Epithelial cell of esophagus (primary cell): ENCODE results near the gene URI1.

ENCODE experiments used
- DNase-seq: peaks from one replicate; pipeline ENCODE4 v3.0.0; 2010; ENCODE audit warnings: low read depth
- H3K4me3 ChIP-seq: 2 replicates; pipeline ENCODE4 v1.5.1; 2011; ENCODE audit warnings: mild to moderate bottlenecking, low read length, control low read depth
- TF ChIP-seq, protein P1 (sequence below): IDR thresholded peaks from 2 replicates; pipeline ENCODE4 v1.5.1; 2011; ENCODE audit warnings: low read depth, mild to moderate bottlenecking, low read length, control low read depth, inconsistent platforms; ENCODE audit not compliant: insufficient read depth; ENCODE audit errors: missing control alignments

URI1 gene

DNA sequence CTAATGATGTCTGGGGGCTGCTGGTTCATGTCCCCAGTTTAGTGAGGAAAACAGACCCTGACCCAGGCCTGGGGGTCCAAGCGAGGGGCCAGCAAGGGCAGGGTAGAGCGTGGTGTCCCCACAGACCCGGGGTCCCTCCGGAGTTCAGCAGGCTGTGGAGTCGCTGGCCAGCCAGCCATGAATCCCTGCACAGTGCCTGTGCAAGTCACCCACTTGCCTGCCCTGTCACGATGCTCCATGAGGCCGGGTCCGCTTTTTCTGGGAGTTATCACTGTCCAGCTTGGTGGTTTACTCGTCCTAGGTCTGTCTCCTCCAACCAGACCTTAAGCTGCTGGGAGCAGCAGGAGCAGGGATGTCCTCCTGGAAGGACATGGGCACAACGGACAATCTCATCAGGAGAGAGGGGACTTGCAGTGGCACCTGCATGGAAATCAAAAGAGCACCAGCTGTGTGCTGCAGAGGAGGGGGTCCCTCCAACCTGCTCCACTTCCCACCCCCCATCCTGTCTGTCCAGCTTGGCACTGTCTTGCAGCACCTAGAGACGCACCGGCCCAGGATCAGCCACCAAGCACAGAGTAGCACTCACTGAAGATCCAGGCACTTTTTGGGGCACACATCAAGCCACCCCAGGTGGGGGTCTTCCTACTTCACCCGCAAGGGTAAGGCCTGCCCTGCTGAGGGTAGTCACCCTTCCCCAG lies 121.8 kb downstream of the URI1 start:
- no peak for DNase-seq
- H3K4me3 ChIP-seq = no peak overlapping the region
- TF ChIP-seq, protein P1, sequence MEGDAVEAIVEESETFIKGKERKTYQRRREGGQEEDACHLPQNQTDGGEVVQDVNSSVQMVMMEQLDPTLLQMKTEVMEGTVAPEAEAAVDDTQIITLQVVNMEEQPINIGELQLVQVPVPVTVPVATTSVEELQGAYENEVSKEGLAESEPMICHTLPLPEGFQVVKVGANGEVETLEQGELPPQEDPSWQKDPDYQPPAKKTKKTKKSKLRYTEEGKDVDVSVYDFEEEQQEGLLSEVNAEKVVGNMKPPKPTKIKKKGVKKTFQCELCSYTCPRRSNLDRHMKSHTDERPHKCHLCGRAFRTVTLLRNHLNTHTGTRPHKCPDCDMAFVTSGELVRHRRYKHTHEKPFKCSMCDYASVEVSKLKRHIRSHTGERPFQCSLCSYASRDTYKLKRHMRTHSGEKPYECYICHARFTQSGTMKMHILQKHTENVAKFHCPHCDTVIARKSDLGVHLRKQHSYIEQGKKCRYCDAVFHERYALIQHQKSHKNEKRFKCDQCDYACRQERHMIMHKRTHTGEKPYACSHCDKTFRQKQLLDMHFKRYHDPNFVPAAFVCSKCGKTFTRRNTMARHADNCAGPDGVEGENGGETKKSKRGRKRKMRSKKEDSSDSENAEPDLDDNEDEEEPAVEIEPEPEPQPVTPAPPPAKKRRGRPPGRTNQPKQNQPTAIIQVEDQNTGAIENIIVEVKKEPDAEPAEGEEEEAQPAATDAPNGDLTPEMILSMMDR = no peak

DNA sequence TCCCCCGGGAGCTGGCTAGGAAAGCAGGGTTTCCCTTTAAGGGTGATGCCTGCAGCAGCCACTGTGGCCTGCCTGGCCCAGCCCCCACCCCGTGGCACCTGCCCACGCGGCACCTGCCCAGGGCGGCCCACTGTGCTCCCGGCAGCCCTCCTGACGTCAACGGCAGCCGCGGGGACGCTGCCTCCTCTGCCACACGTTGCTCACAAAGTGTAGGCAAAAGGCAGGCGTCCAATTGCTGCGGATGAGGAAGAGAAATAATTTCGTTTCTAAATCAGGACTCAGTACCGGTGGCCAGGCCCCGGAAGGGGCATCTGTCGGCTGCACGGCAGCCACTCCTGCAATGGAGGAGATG lies 122.3 kb downstream of the URI1 start:
- no peak overlapping the region for H3K4me3 ChIP-seq
- DNase-seq = no peak
- TF ChIP-seq, protein P1 = no peak

DNA sequence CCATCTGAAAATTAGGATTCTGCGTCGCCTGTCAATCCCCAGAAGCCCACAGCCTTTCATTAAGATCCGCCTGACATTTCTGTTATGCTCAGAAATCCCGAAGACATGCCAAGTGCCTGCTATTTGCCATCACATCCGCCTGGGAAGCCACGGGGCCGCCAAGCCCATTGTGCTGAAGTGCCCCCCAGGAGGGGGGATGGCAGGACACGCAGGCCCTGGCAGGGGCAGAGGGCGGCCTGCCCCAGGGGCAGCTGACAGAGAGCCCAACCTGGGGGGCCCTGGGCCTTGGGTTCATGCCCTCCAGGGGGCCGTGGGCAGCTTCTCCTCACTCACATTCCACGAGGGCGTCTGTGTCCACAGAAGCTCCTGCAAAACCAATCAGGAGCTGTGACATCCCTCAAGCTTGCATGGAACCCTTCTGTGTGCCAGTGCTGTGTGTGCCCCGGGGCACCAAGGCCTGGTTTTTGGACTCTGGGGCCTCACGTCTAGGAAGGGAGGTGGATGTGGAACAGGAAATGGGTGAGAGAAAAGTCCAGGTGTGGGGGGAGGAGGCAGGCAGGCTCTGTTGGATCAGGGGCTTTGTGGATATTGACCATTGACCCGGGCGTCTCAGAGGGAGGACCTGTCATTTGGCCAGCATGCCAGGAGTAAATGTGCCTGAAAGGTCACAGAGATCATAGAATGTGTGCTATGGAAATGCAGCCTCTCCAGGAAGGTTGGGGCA lies 122.9 kb downstream of the URI1 start:
- TF ChIP-seq, protein P1 = no peak
- no peak overlapping the region for H3K4me3 ChIP-seq
- no peak for DNase-seq

DNA sequence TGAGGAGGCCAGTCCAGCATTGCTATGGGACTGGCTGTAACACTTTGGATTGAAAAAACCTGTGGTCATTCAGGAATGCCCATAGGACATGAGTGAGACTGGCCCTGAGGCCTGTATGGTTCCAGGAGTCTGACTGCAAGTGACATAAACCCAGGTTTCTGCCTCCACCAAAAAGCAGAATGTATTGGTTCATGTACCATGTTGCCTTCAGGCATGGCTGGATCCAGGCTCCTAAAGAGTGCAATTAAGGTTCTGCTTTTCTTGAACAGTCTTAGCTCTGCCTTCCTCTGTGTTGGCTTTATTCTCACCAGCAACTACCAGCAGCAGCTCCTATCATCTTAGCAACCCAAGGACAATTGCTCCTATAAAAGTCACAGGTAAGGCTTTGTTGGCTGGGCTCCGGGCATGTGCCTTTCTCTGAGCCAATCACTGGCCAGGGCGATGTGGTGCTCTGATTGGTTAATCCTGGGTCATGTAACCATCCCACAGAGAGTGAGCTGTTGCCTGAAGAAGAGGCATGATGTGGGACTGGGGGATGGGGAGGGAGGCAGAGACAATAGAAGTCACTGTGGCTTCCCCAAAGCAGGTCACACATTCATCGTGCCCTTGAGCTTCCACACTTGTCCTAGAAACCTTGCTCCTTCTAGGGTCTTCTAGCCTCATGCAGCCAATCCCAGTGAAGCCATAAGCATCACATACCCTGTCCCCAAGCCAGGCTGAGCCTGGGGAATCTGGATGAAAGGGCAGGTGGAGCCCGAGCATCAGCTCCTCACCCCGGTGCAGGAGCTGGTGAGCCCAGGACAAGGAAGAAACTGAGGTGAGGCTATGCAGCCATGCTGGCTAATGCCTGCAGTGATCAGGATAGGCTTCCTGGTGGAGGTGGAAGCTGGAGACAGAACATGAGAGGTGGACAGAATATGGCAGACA lies 123.9 kb downstream of the URI1 start:
- H3K4me3 ChIP-seq = no peak overlapping the region
- TF ChIP-seq, protein P1 = no peak
- no peak for DNase-seq
